Effector memory CD8-positive, alpha-beta T cell (primary cell): ENCODE measurements around the gene ATP6AP2.

Experiments
- ATAC-seq: fragments of 150-1000 bp; cut with Tn5 transposase; replicated peaks from 2 replicates; pipeline ENCODE4 v1.10.0; 2021; ENCODE audit warnings: mild to moderate bottlenecking, moderate library complexity
- DNase-seq, 3 experiments: peaks; one replicate each; pipeline ENCODE4 v3.0.0; 2021
- H3K27ac Mint-ChIP-seq, 2 donors: one replicate each; pipeline ENCODE4 v1.8.0; 2022; ENCODE audit warnings: mild to moderate bottlenecking in 2 of 2, mixed read lengths in 2 of 2, moderate library complexity in 2 of 2
- H3K27me3 Mint-ChIP-seq, 2 donors: one replicate each; pipeline ENCODE4 v1.8.0; 2022; ENCODE audit warnings: mixed read lengths in 2 of 2
- H3K36me3 Mint-ChIP-seq: one replicate; pipeline ENCODE4 v1.8.0; 2022; ENCODE audit warnings: mild to moderate bottlenecking, moderate library complexity, mixed read lengths; ENCODE audit not compliant: insufficient read depth
- H3K4me1 Mint-ChIP-seq, 2 donors: one replicate each; pipeline ENCODE4 v1.8.0; 2022; ENCODE audit warnings: low read depth in 2 of 2, mixed read lengths in 2 of 2
- H3K4me3 Mint-ChIP-seq, 2 donors: one replicate each; pipeline ENCODE4 v1.8.0; 2022; ENCODE audit warnings: mild to moderate bottlenecking in 2 of 2, mixed read lengths in 2 of 2, moderate library complexity in 2 of 2
- H3K9me3 Mint-ChIP-seq, 2 donors: one replicate each; pipeline ENCODE4 v1.8.0; 2022; ENCODE audit warnings: mixed read lengths in 2 of 2
- total RNA-seq, 9 experiments: gene quantifications; one replicate each; lab custom pipeline; 2026; lab: John Stamatoyannopoulos, UW

ATP6AP2 gene
- 63.1 to 124 (median 97.4) reads per million in 9 experiments for total RNA-seq

GRCh38 chrX:40580537-40581335 lies at the start of gene ATP6AP2:
Gene ATP6AP2 (plus strand): TSS chrX:40580970. CDS start chrX:40581066, 96 bp downstream.
- H3K9me3 Mint-ChIP-seq, result no peaks in the 10 kb centered on the region
- DNase-seq (peak; percentile 83 to 86 (median 86)), ATAC-seq (peak; percentile 90)
- H3K4me1 Mint-ChIP-seq, result peaks cover 18 to 30% of the 10 kb centered on the region in 2 donors
- H3K27me3 Mint-ChIP-seq, result no peaks in the 10 kb centered on the region
- H3K36me3 Mint-ChIP-seq, result peaks cover 3% of the 10 kb centered on the region
- H3K4me3 Mint-ChIP-seq, result peak within 1 kb of the TSS; percentile 96 to 97
- peak within 1 kb of the TSS; percentile 98 to 99 for H3K27ac Mint-ChIP-seq

GRCh38 chrX:40531056-40531826 lies 49.5 kb upstream of the ATP6AP2 start:
- H3K36me3 Mint-ChIP-seq, result no peaks in the 10 kb centered on the region
- H3K4me3 Mint-ChIP-seq, result no peak overlapping the region
- no peaks in the 10 kb centered on the region for H3K4me1 Mint-ChIP-seq
- ATAC-seq, result no peak
- no peaks in the 10 kb centered on the region for H3K9me3 Mint-ChIP-seq
- H3K27me3 Mint-ChIP-seq, result peaks cover 0 to 8% of the 10 kb centered on the region in 2 donors
- DNase-seq, result no peak
- H3K27ac Mint-ChIP-seq, result no peak overlapping the region

- Mint-ChIP-seq H3K4me3 (no peak overlapping the region), H3K4me1 (peaks cover 12 to 16% of the 10 kb centered on the region in 2 donors), H3K27ac (no peak overlapping the region), H3K27me3 (peaks cover 4 to 22% of the 10 kb centered on the region in 2 donors), H3K36me3 (peaks cover 2% of the 10 kb centered on the region), H3K9me3 (no peaks in the 10 kb centered on the region)
- no peak for ATAC-seq
- DNase-seq, result no peak
Observed at GRCh38 chrX:40537310-40537709, 43.5 kb upstream of the ATP6AP2 start.

- no peaks in the 10 kb centered on the region for H3K9me3 Mint-ChIP-seq
- H3K4me3 Mint-ChIP-seq, result peak overlapping the region in 1 of 2 donors; percentile 76
- DNase-seq (no peak), ATAC-seq (no peak)
- H3K27ac Mint-ChIP-seq, result peak overlapping the region in 1 of 2 donors; percentile 59
- peaks cover 2% of the 10 kb centered on the region for H3K36me3 Mint-ChIP-seq
- peaks cover 12 to 16% of the 10 kb centered on the region in 2 donors for H3K4me1 Mint-ChIP-seq
- peaks cover 4 to 22% of the 10 kb centered on the region in 2 donors for H3K27me3 Mint-ChIP-seq
Observed at GRCh38 chrX:40538406-40538805, 42.4 kb upstream of the ATP6AP2 start.

- Mint-ChIP-seq H3K36me3 (peaks cover 2% of the 10 kb centered on the region), H3K4me1 (peaks cover 12 to 16% of the 10 kb centered on the region in 2 donors), H3K9me3 (no peaks in the 10 kb centered on the region), H3K4me3 (peak overlapping the region; percentile 60 to 76), H3K27ac (peak overlapping the region; percentile 59 to 61), H3K27me3 (peaks cover 4 to 22% of the 10 kb centered on the region in 2 donors)
- DNase-seq, result peak; percentile 64 to 67 (median 66)
- ATAC-seq, result peak; percentile 94
Observed at GRCh38 chrX:40539214-40540142, 41.3 kb upstream of the ATP6AP2 start.

- Mint-ChIP-seq H3K4me3 (no peak overlapping the region), H3K27me3 (peaks cover 4 to 22% of the 10 kb centered on the region in 2 donors), H3K27ac (no peak overlapping the region), H3K36me3 (peaks cover 2% of the 10 kb centered on the region), H3K9me3 (no peaks in the 10 kb centered on the region), H3K4me1 (peaks cover 12 to 16% of the 10 kb centered on the region in 2 donors)
- DNase-seq (no peak), ATAC-seq (no peak)
Observed at GRCh38 chrX:40542208-40542607, 38.6 kb upstream of the ATP6AP2 start.

GRCh38 chrX:40542972-40543371 lies 37.8 kb upstream of the ATP6AP2 start:
- H3K27ac Mint-ChIP-seq, result no peak overlapping the region
- peaks cover 2% of the 10 kb centered on the region for H3K36me3 Mint-ChIP-seq
- no peak for ATAC-seq
- no peak for DNase-seq
- no peak overlapping the region for H3K4me3 Mint-ChIP-seq
- H3K27me3 Mint-ChIP-seq, result peaks cover 3 to 20% of the 10 kb centered on the region in 2 donors
- H3K4me1 Mint-ChIP-seq, result peaks cover 12 to 15% of the 10 kb centered on the region in 2 donors
- no peaks in the 10 kb centered on the region for H3K9me3 Mint-ChIP-seq

- H3K4me1 Mint-ChIP-seq, result peaks cover 9 to 10% of the 10 kb centered on the region in 2 donors
- ATAC-seq, result no peak
- peak overlapping the region in 1 of 2 donors; percentile 69 for H3K27ac Mint-ChIP-seq
- no peaks in the 10 kb centered on the region for H3K9me3 Mint-ChIP-seq
- H3K4me3 Mint-ChIP-seq, result no peak overlapping the region
- peaks cover 2% of the 10 kb centered on the region for H3K36me3 Mint-ChIP-seq
- peaks cover 0 to 12% of the 10 kb centered on the region in 2 donors for H3K27me3 Mint-ChIP-seq
- DNase-seq, result peak; percentile 2 to 7 (median 5)
Observed at GRCh38 chrX:40543661-40544328, 37.0 kb upstream of the ATP6AP2 start.

- H3K27me3 Mint-ChIP-seq, result peaks cover 0 to 7% of the 10 kb centered on the region in 2 donors
- no peaks in the 10 kb centered on the region for H3K9me3 Mint-ChIP-seq
- no peaks in the 10 kb centered on the region for H3K36me3 Mint-ChIP-seq
- no peak overlapping the region for H3K4me3 Mint-ChIP-seq
- DNase-seq (no peak), ATAC-seq (no peak)
- H3K27ac Mint-ChIP-seq, result no peak overlapping the region
- H3K4me1 Mint-ChIP-seq, result peaks cover 3% of the 10 kb centered on the region in 2 donors
Observed at GRCh38 chrX:40544343-40545266, 36.2 kb upstream of the ATP6AP2 start.

- H3K4me1 Mint-ChIP-seq, result no peaks in the 10 kb centered on the region
- H3K4me3 Mint-ChIP-seq, result no peak overlapping the region
- DNase-seq (no peak), ATAC-seq (no peak)
- no peaks in the 10 kb centered on the region for H3K27me3 Mint-ChIP-seq
- no peaks in the 10 kb centered on the region for H3K36me3 Mint-ChIP-seq
- no peak overlapping the region for H3K27ac Mint-ChIP-seq
- no peaks in the 10 kb centered on the region for H3K9me3 Mint-ChIP-seq
Observed at GRCh38 chrX:40546870-40547269, 33.9 kb upstream of the ATP6AP2 start.

GRCh38 chrX:40550066-40550465 lies 30.7 kb upstream of the ATP6AP2 start:
- no peaks in the 10 kb centered on the region for H3K9me3 Mint-ChIP-seq
- H3K4me3 Mint-ChIP-seq, result no peak overlapping the region
- no peak for ATAC-seq
- no peaks in the 10 kb centered on the region for H3K4me1 Mint-ChIP-seq
- no peak overlapping the region for H3K27ac Mint-ChIP-seq
- DNase-seq, result no peak
- H3K36me3 Mint-ChIP-seq, result no peaks in the 10 kb centered on the region
- no peaks in the 10 kb centered on the region for H3K27me3 Mint-ChIP-seq

- Mint-ChIP-seq H3K36me3 (no peaks in the 10 kb centered on the region), H3K4me3 (no peak overlapping the region), H3K27me3 (no peaks in the 10 kb centered on the region), H3K27ac (no peak overlapping the region), H3K9me3 (no peaks in the 10 kb centered on the region), H3K4me1 (no peaks in the 10 kb centered on the region)
- DNase-seq, result no peak
- no peak for ATAC-seq
Observed at GRCh38 chrX:40552768-40553167, 28.0 kb upstream of the ATP6AP2 start.
